ENCODE data around the gene ACSL6.

The ACSL6 gene

GRCh38 chr5:132049559-132049958, 38.1 kb upstream of the ACSL6 start:
- no peak overlapping the region for H3K4me3 ChIP-seq (ENCODE audit: low read depth, low read length)

- no peak overlapping the region for H3K4me3 ChIP-seq (ENCODE audit: low read depth, low read length)
Observed at GRCh38 chr5:132049093-132049492, 37.6 kb upstream of the ACSL6 start.

- H3K4me3 ChIP-seq (ENCODE audit: low read depth, low read length): no peak overlapping the region
Observed at GRCh38 chr5:132046880-132047299, 35.4 kb upstream of the ACSL6 start.

- H3K4me3 ChIP-seq (ENCODE audit: low read depth, low read length): no peak overlapping the region
Observed at GRCh38 chr5:132044207-132044606, 32.7 kb upstream of the ACSL6 start.

- no peak overlapping the region for H3K4me3 ChIP-seq (ENCODE audit: low read depth, low read length)
Observed at GRCh38 chr5:132037353-132037752, 25.9 kb upstream of the ACSL6 start.

GRCh38 chr5:132033122-132033521, 21.7 kb upstream of the ACSL6 start:
- no peak overlapping the region for H3K4me3 ChIP-seq (ENCODE audit: low read depth, low read length)

GRCh38 chr5:132032196-132032595, 20.7 kb upstream of the ACSL6 start:
- no peak overlapping the region for H3K4me3 ChIP-seq (ENCODE audit: low read depth, low read length)

- H3K4me3 ChIP-seq (ENCODE audit: low read depth, low read length): no peak overlapping the region
Observed at GRCh38 chr5:132030610-132031009, 19.2 kb upstream of the ACSL6 start.

- H3K4me3 ChIP-seq (ENCODE audit: low read depth, low read length): no peak overlapping the region
Observed at GRCh38 chr5:132029609-132030330, 18.3 kb upstream of the ACSL6 start.

GRCh38 chr5:132027027-132027426, 15.6 kb upstream of the ACSL6 start:
- no peak overlapping the region for H3K4me3 ChIP-seq (ENCODE audit: low read depth, low read length)

- no peak overlapping the region for H3K4me3 ChIP-seq (ENCODE audit: low read depth, low read length)
Observed at GRCh38 chr5:132026516-132027008, 15.1 kb upstream of the ACSL6 start.

- H3K4me3 ChIP-seq (ENCODE audit: low read depth, low read length): no peak overlapping the region
Observed at GRCh38 chr5:132025403-132025971, 14.0 kb upstream of the ACSL6 start.

- no peak overlapping the region for H3K4me3 ChIP-seq (ENCODE audit: low read depth, low read length)
Observed at GRCh38 chr5:132024789-132025402, 13.4 kb upstream of the ACSL6 start.

GRCh38 chr5:132024117-132024435, 12.6 kb upstream of the ACSL6 start:
- H3K4me3 ChIP-seq (ENCODE audit: low read depth, low read length): no peak overlapping the region

- no peak overlapping the region for H3K4me3 ChIP-seq (ENCODE audit: low read depth, low read length)
Observed at GRCh38 chr5:132023258-132024116, 12.0 kb upstream of the ACSL6 start.

- no peak overlapping the region for H3K4me3 ChIP-seq (ENCODE audit: low read depth, low read length)
Observed at GRCh38 chr5:132022737-132023136, 11.3 kb upstream of the ACSL6 start.

GRCh38 chr5:132021654-132022053, 10.2 kb upstream of the ACSL6 start:
- H3K4me3 ChIP-seq (ENCODE audit: low read depth, low read length): no peak overlapping the region

GRCh38 chr5:132020568-132021339, 9.3 kb upstream of the ACSL6 start:
- H3K4me3 ChIP-seq (ENCODE audit: low read depth, low read length): no peak overlapping the region

GRCh38 chr5:132019857-132020555, 8.5 kb upstream of the ACSL6 start:
- H3K4me3 ChIP-seq (ENCODE audit: low read depth, low read length): no peak overlapping the region

- H3K4me3 ChIP-seq (ENCODE audit: low read depth, low read length): no peak overlapping the region
Observed at GRCh38 chr5:132019337-132019736, 7.9 kb upstream of the ACSL6 start.

Measured in iPS-11a (cell line).